ENCODE results near the gene GARS1.
A peak's percentile ranks its signal among the peaks of the same experiment; 100 is the strongest.

Gene GARS1

DNA sequence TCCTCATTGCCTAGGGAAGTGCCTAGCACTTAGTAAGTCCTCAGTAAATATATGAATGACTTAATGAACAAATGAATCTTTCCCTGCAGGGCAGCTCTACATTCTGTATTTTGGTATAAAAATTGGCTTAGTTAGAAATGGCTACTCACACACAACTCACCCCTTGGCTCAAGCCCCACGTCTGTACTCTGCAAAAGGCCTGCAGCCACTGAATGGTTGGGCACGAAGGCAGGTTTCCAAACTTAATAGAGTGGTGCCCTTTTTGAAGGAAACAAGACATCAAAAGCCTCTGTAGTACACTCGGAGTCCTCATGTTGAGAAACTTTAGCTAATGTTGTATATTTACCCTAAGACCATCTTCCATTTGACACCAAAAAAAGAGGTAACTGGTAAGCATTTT is 51.0 kb downstream of the GARS1 start:
- H3K4me1 Mint-ChIP-seq = peaks cover 39% of the 10 kb centered on the region
- DNase-seq = no peak
- TF ChIP-seq CTCF (IDR thresholded peaks at IDR 0.05) = no peak
- H3K4me3 Mint-ChIP-seq = peak overlapping the region; percentile 52
- H3K9me3 Mint-ChIP-seq = no peaks in the 10 kb centered on the region
- no peak overlapping the region for H3K27ac Mint-ChIP-seq
- H3K36me3 Mint-ChIP-seq (ENCODE audit: low read depth) = peaks cover 33% of the 10 kb centered on the region
- H3K27me3 Mint-ChIP-seq (ENCODE audit: low read depth, poor library complexity) = no peaks in the 10 kb centered on the region

DNA sequence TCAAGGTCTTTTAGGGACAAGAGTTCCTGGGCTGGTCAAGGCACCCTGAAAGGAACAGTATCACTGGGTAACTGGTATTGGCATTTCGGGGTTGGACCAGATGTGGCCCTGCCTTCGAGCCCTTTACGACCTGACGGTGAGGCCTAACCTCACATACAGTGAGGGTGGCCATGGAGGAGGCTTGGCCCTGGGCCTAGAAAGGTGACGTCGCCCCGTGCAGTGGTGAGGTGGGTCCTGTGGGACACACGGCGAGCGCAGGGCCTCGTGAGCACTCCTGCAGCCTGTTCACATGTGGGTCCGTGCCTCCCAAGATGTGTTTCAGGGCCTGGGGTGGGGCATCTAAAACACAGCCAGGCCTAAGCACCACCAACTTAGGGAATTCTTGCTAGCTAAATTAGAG is 51.5 kb downstream of the GARS1 start:
- peaks cover 39% of the 10 kb centered on the region for H3K4me1 Mint-ChIP-seq
- no peak for TF ChIP-seq CTCF (IDR thresholded peaks at IDR 0.05)
- DNase-seq = no peak
- H3K27me3 Mint-ChIP-seq (ENCODE audit: low read depth, poor library complexity) = no peaks in the 10 kb centered on the region
- H3K36me3 Mint-ChIP-seq (ENCODE audit: low read depth) = peaks cover 33% of the 10 kb centered on the region
- no peak overlapping the region for H3K27ac Mint-ChIP-seq
- no peaks in the 10 kb centered on the region for H3K9me3 Mint-ChIP-seq
- H3K4me3 Mint-ChIP-seq = no peak overlapping the region

DNA sequence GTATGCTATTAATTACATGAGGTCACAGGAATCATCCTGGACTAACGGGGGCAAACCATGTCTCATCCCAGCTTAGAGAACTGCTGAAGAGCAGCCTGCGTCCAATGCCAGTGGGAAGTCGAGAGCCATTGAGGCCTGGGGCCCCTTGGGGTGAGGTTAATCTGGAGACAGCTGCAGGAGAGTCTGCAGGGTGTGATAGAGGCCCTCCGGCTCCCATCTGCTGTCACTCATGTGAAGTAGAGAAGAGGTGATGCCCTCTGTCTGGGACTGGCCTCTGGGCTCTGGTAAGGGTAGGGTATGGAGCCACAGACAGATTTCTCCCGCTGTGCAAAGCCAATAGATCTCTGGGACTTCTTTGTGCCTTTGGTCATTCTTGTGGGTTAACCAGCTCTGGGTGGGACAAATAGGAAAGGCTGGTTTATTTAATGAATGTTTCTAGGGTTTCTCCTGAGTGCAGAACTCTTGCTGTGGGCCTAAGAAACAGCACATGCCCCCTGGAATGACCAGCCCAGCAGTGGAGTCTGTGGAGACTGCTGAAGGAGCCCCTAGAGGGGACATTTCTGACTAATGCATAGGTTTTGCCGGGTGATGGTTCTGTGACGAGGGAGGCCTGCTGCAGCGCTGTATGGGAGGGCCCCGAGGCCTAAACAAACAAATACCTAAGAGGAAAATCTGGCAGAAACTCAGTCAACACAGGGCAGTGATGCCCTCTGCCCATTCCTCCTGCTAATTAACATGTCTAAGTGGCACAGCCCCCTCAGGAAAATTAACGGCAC is 53.1 kb downstream of the GARS1 start:
- H3K9me3 Mint-ChIP-seq = no peaks in the 10 kb centered on the region
- peaks cover 33% of the 10 kb centered on the region for H3K36me3 Mint-ChIP-seq (ENCODE audit: low read depth)
- TF ChIP-seq CTCF (IDR thresholded peaks at IDR 0.05) = no peak
- no peak overlapping the region for H3K27ac Mint-ChIP-seq
- peaks cover 47% of the 10 kb centered on the region for H3K4me1 Mint-ChIP-seq
- no peak for DNase-seq
- H3K4me3 Mint-ChIP-seq = no peak overlapping the region
- H3K27me3 Mint-ChIP-seq (ENCODE audit: low read depth, poor library complexity) = no peaks in the 10 kb centered on the region

DNA sequence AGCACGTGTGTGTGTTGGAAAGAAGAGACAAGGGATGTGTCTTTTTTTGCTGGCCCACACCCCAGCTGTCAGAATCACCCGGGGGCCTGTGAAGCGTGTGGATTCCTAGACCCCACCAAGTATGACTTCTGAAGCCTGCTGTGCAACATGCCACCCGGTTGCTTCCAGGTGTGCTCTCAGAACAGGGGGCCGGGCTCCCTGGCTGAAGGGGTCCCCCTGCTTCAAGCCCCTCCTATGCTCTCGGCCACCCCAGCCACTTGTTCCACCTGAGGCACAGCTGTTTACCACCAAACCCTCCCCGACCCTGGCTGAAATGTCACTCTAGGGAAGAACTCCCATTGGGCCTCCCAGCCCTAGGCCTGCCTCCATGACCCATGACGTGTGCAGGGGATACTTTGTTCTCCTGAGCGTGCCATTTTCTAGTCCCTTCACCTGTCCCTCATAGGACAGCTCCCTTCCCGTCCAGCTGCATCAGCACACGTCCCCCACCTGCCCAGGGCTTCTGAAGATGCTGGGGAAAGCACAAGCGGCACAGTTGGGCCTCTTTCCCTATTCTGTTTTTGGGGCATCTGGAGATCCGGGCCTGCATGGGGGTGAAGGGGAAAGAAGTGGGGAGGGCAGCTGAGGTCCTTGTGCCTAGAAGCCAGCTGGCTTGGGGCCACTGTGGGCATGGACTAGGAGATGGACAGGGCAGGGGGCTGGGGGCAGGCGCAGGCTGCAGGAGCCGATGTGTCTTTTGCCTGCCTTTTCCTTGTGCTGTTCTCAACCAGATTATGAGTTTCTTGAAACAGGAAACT is 54.3 kb downstream of the GARS1 start:
- no peak for TF ChIP-seq CTCF (IDR thresholded peaks at IDR 0.05)
- H3K4me1 Mint-ChIP-seq = peaks cover 43% of the 10 kb centered on the region
- no peaks in the 10 kb centered on the region for H3K9me3 Mint-ChIP-seq
- peaks cover 4% of the 10 kb centered on the region for H3K27me3 Mint-ChIP-seq (ENCODE audit: low read depth, poor library complexity)
- H3K27ac Mint-ChIP-seq = no peak overlapping the region
- H3K36me3 Mint-ChIP-seq (ENCODE audit: low read depth) = peaks cover 30% of the 10 kb centered on the region
- no peak for DNase-seq
- H3K4me3 Mint-ChIP-seq = no peak overlapping the region

- Mint-ChIP-seq H3K4me3 (no peak overlapping the region), H3K27ac (peak overlapping the region; percentile 86)
- TF ChIP-seq CTCF (IDR thresholded peaks at IDR 0.05) = no peak
Measured at GRCh38 chr7:30649717-30650420, 55.2 kb downstream of the GARS1 start.

More at GRCh38 chr7:30649717-30650420, 55.2 kb downstream of the GARS1 start:
- Mint-ChIP-seq H3K36me3 (ENCODE audit: low read depth) (peaks cover 29% of the 10 kb centered on the region), H3K27me3 (ENCODE audit: low read depth, poor library complexity) (peaks cover 4% of the 10 kb centered on the region), H3K9me3 (no peaks in the 10 kb centered on the region), H3K4me1 (peaks cover 39% of the 10 kb centered on the region)
- DNase-seq = no peak

Data from nephron progenitor cell (in vitro differentiated cells).